Measurements from ENCODE around the gene TRIM62. TPM values are rescaled to one million over a fixed set of nuclear protein-coding genes. Genes with fewer than 3 reads are reported as not detected.

The TRIM62 gene
- 8.0 TPM for polyA plus RNA-seq (2013, experiment 1 of 2)
- polyA plus RNA-seq (2013, experiment 2 of 2) = 7.7 TPM

- peak within 1 kb of the TSS; percentile 16 for H3K27ac ChIP-seq (ENCODE audit: low read depth, low read length, severe bottlenecking)
- H3K36me3 ChIP-seq (ENCODE audit: control insufficient read depth, insufficient read depth, low read length) = peaks cover 6% of the 10 kb centered on the region
- 1 to 4% methylated on average over 13 to 14 of the region's 35 CpGs for WGBS, 2 experiments (ENCODE audit: insufficient coverage in 2 of 2)
Measured at GRCh38 chr1:33181921-33182341, at the start of gene TRIM62. Gene TRIM62, minus strand, starts transcription at chr1:33182043. Its CDS starts 611 bp downstream, at chr1:33181432.

DNA sequence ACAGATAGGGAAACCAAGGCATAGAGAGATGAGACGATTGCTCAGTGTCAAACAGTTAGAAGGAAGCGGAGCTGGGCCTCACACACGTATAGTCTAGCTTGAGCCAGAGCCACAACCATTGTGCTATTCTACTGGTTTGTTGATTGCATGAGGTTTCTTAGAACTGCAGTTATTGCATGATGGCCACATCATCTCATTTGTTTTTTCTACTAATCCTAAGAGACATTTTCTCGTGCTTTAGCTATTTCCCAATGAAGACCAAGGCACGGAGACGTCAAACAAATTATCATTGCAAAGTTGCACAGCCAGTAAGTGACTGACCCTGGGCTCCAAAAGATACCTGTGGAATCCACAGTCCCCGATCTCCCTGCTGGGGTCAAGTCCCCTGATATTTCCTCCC, 49.3 kb upstream of the TRIM62 start:
- Histone ChIP-seq H3K4me1 (ENCODE audit: control insufficient read depth, insufficient read depth, low read length, poor library complexity, severe bottlenecking) (peaks cover 17% of the 10 kb centered on the region), H3K4me3 (ENCODE audit: extremely low read depth, insufficient read depth, low read length, poor library complexity, severe bottlenecking) (no peak overlapping the region), H3K27ac (ENCODE audit: low read depth, low read length, severe bottlenecking) (no peak overlapping the region), H3K9me3 (ENCODE audit: control insufficient read depth, low read length) (no peaks in the 10 kb centered on the region), H3K36me3 (ENCODE audit: control insufficient read depth, insufficient read depth, low read length) (no peaks in the 10 kb centered on the region)
- WGBS, 2 experiments (ENCODE audit: insufficient coverage in 2 of 2) = 95 to 97% methylated on average over 7 of the region's 7 CpGs

More at GRCh38 chr1:33181921-33182341, at the start of gene TRIM62:
- Histone ChIP-seq H3K4me3 (ENCODE audit: extremely low read depth, insufficient read depth, low read length, poor library complexity, severe bottlenecking) (peak within 1 kb of the TSS; percentile 74), H3K9me3 (ENCODE audit: control insufficient read depth, low read length) (no peaks in the 10 kb centered on the region), H3K4me1 (ENCODE audit: control insufficient read depth, insufficient read depth, low read length, poor library complexity, severe bottlenecking) (peaks cover 14% of the 10 kb centered on the region)

DNA sequence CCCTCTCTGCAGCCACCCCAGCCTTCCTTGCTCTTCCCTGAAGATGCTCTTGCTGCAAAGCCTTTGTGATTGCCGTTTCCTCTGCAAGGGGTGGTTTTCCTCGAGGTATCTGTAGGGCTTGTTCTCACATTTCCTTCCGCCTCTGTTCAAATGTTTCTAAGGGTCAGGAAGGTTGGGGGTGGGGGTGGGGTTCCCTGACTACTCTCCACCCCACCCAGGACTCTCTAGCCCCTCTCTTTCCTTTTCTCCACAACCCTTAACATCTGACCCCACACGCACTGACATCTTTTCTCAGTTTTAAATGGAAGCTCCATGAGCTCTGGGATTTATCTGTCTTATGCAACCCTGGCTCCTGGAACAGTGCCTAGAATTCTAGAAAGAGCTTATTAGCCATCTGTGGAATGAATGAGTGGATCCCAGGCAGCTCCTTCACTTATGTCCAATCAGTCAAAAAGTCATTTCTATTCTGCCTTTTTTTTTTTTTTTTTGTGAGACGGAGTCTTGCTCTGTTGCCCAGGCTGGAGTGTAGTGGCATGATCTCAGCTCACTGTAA, 47.2 kb upstream of the TRIM62 start:
- WGBS, 2 experiments (ENCODE audit: insufficient coverage in 2 of 2) = 0 to 30% methylated on average over 1 to 2 of the region's 5 CpGs
- Histone ChIP-seq H3K27ac (ENCODE audit: low read depth, low read length, severe bottlenecking) (no peak overlapping the region), H3K4me3 (ENCODE audit: extremely low read depth, insufficient read depth, low read length, poor library complexity, severe bottlenecking) (no peak overlapping the region)

DNA sequence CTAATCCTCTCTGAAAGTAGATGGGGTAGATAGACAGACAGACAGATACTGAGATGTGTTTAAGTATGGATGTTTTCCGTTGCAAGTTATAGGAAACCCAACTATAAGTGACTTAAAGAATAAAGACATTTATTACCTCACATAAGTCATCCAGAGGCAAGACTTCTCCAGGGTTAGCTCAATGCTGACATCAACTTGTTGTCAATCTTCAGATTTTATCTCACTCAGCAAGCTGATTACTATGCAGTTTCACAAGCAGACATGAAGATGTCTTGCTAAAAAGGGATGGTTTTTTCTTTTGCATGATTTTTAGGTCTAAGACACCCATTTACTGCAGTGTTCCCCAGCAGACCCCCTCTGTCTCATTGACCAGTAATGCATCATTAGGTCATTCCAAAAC, 43.7 kb upstream of the TRIM62 start:
- peaks cover 7% of the 10 kb centered on the region for H3K4me1 ChIP-seq (ENCODE audit: control insufficient read depth, insufficient read depth, low read length, poor library complexity, severe bottlenecking)
- no peak overlapping the region for H3K4me3 ChIP-seq (ENCODE audit: extremely low read depth, insufficient read depth, low read length, poor library complexity, severe bottlenecking)
- H3K9me3 ChIP-seq (ENCODE audit: control insufficient read depth, low read length) = peaks cover 10% of the 10 kb centered on the region
- H3K27ac ChIP-seq (ENCODE audit: low read depth, low read length, severe bottlenecking) = no peak overlapping the region
- no CpG with 5 or more reads among the region's 1 CpG for WGBS, 2 experiments (ENCODE audit: insufficient coverage in 2 of 2)
- no peaks in the 10 kb centered on the region for H3K36me3 ChIP-seq (ENCODE audit: control insufficient read depth, insufficient read depth, low read length)

More for the DNA sequence above, 47.2 kb upstream of the TRIM62 start:
- Histone ChIP-seq H3K36me3 (ENCODE audit: control insufficient read depth, insufficient read depth, low read length) (no peaks in the 10 kb centered on the region), H3K9me3 (ENCODE audit: control insufficient read depth, low read length) (peaks cover 5% of the 10 kb centered on the region), H3K4me1 (ENCODE audit: control insufficient read depth, insufficient read depth, low read length, poor library complexity, severe bottlenecking) (no peaks in the 10 kb centered on the region)

GRCh38 chr1:33224166-33224707, 42.4 kb upstream of the TRIM62 start:
- H3K4me3 ChIP-seq (ENCODE audit: extremely low read depth, insufficient read depth, low read length, poor library complexity, severe bottlenecking) = no peak overlapping the region
- WGBS, 2 experiments (ENCODE audit: insufficient coverage in 2 of 2) = 83% methylated on average over 2 of the region's 2 CpGs; no CpG with 5 or more reads in 1 of the 2 experiments
- no peaks in the 10 kb centered on the region for H3K36me3 ChIP-seq (ENCODE audit: control insufficient read depth, insufficient read depth, low read length)
- peaks cover 10% of the 10 kb centered on the region for H3K9me3 ChIP-seq (ENCODE audit: control insufficient read depth, low read length)
- H3K4me1 ChIP-seq (ENCODE audit: control insufficient read depth, insufficient read depth, low read length, poor library complexity, severe bottlenecking) = peaks cover 17% of the 10 kb centered on the region
- H3K27ac ChIP-seq (ENCODE audit: low read depth, low read length, severe bottlenecking) = no peak overlapping the region

- Histone ChIP-seq H3K4me3 (ENCODE audit: extremely low read depth, insufficient read depth, low read length, poor library complexity, severe bottlenecking) (no peak overlapping the region), H3K36me3 (ENCODE audit: control insufficient read depth, insufficient read depth, low read length) (no peaks in the 10 kb centered on the region), H3K27ac (ENCODE audit: low read depth, low read length, severe bottlenecking) (no peak overlapping the region), H3K4me1 (ENCODE audit: control insufficient read depth, insufficient read depth, low read length, poor library complexity, severe bottlenecking) (peaks cover 17% of the 10 kb centered on the region), H3K9me3 (ENCODE audit: control insufficient read depth, low read length) (peaks cover 10% of the 10 kb centered on the region)
- WGBS, 2 experiments (ENCODE audit: insufficient coverage in 2 of 2) = 83 to 89% methylated on average over 1 of the region's 1 CpG
Measured at GRCh38 chr1:33222381-33222780, 40.5 kb upstream of the TRIM62 start.

DNA sequence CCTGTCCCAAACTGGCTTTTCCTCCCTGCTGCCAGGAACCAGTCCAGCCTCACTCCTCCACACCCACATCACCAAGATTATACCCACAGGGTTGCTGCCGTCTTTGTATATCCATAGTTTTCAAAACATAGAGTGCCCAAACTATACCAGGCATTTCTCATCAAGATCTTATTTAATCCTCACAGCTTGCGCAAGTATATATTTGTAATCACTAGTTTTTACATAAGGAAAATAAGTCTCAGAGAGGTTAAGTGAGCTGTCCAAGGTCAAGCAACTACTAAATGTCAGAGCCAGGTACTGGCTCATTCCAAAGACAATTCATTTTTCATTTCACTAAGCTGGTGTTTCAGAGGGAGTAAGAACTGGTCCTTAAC, 39.5 kb upstream of the TRIM62 start:
- peaks cover 10% of the 10 kb centered on the region for H3K9me3 ChIP-seq (ENCODE audit: control insufficient read depth, low read length)
- no peak overlapping the region for H3K4me3 ChIP-seq (ENCODE audit: extremely low read depth, insufficient read depth, low read length, poor library complexity, severe bottlenecking)
- H3K4me1 ChIP-seq (ENCODE audit: control insufficient read depth, insufficient read depth, low read length, poor library complexity, severe bottlenecking) = peaks cover 17% of the 10 kb centered on the region
- 100% methylated on average over 1 of the region's 2 CpGs; no CpG with 5 or more reads in 1 of the 2 experiments for whole genome bisulfite sequencing, 2 experiments (ENCODE audit: insufficient coverage in 2 of 2)
- no peak overlapping the region for H3K27ac ChIP-seq (ENCODE audit: low read depth, low read length, severe bottlenecking)
- no peaks in the 10 kb centered on the region for H3K36me3 ChIP-seq (ENCODE audit: control insufficient read depth, insufficient read depth, low read length)

- peaks cover 10% of the 10 kb centered on the region for H3K9me3 ChIP-seq (ENCODE audit: control insufficient read depth, low read length)
- 54 to 76% methylated on average over 11 to 12 of the region's 12 CpGs for WGBS, 2 experiments (ENCODE audit: insufficient coverage in 2 of 2)
- H3K27ac ChIP-seq (ENCODE audit: low read depth, low read length, severe bottlenecking) = no peak overlapping the region
- no peak overlapping the region for H3K4me3 ChIP-seq (ENCODE audit: extremely low read depth, insufficient read depth, low read length, poor library complexity, severe bottlenecking)
- H3K4me1 ChIP-seq (ENCODE audit: control insufficient read depth, insufficient read depth, low read length, poor library complexity, severe bottlenecking) = peaks cover 17% of the 10 kb centered on the region
- H3K36me3 ChIP-seq (ENCODE audit: control insufficient read depth, insufficient read depth, low read length) = no peaks in the 10 kb centered on the region
Measured at GRCh38 chr1:33220676-33221384, 39.0 kb upstream of the TRIM62 start.

DNA sequence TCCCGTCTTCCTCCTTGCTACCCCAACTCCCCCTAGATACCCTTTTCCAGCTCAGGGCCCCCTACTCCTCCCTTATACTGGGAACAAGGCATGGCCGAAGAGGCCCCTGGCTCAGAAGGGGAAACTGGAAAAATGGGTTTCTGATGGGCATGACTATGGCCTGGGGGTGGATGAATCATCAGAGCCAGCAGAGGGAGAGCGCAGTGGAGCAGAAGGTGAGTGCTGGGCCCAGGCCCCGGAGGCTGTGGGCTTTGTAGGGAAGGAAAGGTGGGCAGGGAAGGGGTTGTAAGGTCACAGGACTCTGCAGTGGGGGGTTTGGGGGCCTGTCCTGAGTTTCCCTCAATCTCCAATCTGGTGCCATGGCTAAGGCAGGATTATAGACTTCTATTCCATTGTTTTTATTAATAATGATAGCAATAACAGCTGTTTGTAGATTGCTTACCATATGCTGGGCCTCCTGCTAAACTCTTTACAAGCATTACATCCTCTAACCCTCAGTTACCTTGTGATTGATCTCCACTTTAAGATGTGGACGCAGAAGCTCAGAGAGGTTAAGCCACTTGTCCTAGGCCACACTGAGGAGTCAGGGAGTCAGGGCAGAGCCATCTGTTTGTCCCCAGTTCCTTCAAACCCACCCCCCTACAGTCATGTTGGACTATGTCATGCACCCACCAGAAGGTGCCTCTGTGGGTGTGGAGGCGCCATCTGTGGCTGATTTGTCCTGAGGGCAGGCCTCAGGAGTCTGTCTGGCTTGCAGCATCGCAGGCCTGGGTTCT, 38.2 kb upstream of the TRIM62 start:
- no peak overlapping the region for H3K4me3 ChIP-seq (ENCODE audit: extremely low read depth, insufficient read depth, low read length, poor library complexity, severe bottlenecking)
- H3K9me3 ChIP-seq (ENCODE audit: control insufficient read depth, low read length) = peaks cover 10% of the 10 kb centered on the region
- H3K27ac ChIP-seq (ENCODE audit: low read depth, low read length, severe bottlenecking) = no peak overlapping the region
- no peaks in the 10 kb centered on the region for H3K36me3 ChIP-seq (ENCODE audit: control insufficient read depth, insufficient read depth, low read length)
- peaks cover 17% of the 10 kb centered on the region for H3K4me1 ChIP-seq (ENCODE audit: control insufficient read depth, insufficient read depth, low read length, poor library complexity, severe bottlenecking)
- 83 to 84% methylated on average over 3 of the region's 7 CpGs for WGBS, 2 experiments (ENCODE audit: insufficient coverage in 2 of 2)

DNA sequence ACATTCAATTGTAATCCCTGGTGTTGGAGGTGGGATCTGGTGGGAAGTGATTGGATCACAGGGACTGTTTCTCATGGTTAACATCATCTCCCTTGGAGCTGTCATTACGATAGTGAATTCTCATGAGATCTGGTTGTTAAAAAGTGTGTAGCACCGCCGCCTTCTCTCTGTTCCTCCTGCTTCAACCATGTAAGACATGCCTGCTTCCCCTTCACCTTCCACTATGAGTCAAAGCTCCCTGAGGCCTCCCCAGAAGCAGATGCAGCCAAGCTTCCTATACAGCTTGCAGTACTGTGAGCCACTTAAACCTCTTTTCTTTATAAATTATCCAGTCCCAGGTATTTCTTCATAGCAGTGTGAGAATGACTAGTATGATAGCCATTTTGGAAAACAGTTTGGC, 30.1 kb upstream of the TRIM62 start:
- no peaks in the 10 kb centered on the region for H3K4me1 ChIP-seq (ENCODE audit: control insufficient read depth, insufficient read depth, low read length, poor library complexity, severe bottlenecking)
- H3K9me3 ChIP-seq (ENCODE audit: control insufficient read depth, low read length) = peaks cover 4% of the 10 kb centered on the region
- no peaks in the 10 kb centered on the region for H3K36me3 ChIP-seq (ENCODE audit: control insufficient read depth, insufficient read depth, low read length)
- no CpG with 5 or more reads among the region's 3 CpGs for WGBS, 2 experiments (ENCODE audit: insufficient coverage in 2 of 2)
- H3K4me3 ChIP-seq (ENCODE audit: extremely low read depth, insufficient read depth, low read length, poor library complexity, severe bottlenecking) = no peak overlapping the region
- H3K27ac ChIP-seq (ENCODE audit: low read depth, low read length, severe bottlenecking) = no peak overlapping the region

Measured in mesodermal cell (in vitro differentiated cells).